GM18517 (cell line): ENCODE measurements around the gene ZNF273.
"Not testable (repeated sequence)": the region's sequence is repeated elsewhere in the genome, so short reads cannot be mapped to it uniquely, and the experiment has no call there.

Source experiments
- ATAC-seq: cut with Tn5 transposase; IDR thresholded peaks from one replicate; pipeline ENCODE4 v1.9.1; 2021; ENCODE audit warnings: mild to moderate bottlenecking, moderate library complexity; ENCODE audit not compliant: unreplicated experiment

ZNF273 gene

DNA sequence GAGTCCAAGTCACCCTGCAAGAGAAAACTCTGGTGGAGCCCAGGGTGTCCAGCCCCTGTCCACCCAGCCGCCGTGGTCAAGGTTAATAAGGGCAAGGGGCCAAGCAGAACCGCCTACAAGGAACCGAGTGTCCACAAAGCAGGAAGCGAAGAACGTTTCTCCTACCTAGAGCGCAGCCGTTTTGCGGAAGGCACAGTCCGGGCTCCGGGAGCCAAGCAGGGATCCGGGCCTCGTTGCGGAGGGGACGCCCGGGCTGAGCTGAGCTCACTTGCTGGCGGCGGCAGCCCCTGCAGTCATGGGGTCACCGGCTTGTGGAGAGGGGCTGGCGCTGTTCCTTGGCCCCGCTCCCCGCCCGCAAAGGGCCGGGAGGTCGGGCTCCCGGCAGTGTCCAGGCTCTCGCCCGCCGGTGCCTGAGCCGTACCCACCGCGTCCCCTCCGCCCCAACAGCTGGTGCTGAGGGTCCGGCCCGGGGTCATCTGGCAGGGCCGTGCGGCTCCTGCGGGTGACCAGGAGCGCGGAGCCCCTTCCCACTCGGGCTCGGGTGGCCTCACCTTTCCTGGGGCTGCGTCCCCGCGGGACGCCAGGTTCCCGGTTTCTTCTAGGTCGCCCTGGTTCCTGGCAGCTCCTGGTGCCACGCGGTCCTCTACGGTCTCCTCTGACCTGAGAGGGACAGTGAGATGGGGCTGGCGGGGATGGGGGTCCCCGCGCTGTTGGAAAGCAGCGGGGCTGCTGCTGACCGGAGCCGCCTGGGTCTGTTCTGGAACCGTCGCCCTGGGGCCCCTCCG, 14.0 kb upstream of the ZNF273 start:
- ATAC-seq, result no peak

DNA sequence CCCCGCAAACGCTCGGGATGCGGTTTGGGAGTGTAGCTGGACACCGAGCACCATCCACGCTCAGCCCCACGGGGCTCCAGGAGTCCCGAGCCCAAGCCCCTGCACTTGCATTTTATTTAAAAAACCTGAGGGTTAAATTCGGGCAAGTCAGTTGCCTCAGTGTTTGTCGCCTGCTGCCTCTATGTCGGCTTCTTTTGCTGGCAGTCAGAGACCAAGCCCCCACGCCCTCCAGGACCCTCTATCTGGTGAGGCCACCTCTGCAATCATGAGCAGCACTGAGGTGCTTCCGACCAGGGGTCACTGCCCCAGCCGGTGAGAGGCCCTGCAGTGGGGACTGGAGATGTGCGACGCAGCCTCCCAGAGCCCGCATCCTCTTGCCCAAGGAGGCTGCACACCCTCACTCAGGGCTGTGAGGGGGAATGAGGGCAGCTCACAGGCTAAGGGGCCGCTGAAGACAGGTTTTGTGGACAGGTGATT, 13.3 kb upstream of the ZNF273 start:
- ATAC-seq, result no peak

DNA sequence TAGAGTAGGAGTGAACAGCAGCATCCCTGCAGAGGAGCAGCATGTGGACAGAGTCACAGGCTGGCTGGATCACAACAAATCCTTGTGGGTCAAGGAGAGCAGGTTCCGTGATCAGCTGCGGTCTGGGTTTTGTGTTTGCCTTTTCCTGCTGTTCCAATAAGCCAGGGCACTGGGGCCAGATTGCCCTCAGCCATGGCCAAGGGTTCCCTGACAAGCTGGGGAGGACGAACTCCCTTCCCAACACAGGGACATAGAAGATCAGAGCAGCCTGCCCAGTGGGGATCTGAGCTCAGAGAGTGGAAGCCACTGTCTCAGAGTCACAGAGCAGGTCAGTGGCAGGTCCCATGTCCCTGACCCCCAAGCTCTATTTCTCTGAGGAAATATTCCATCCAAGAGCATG, 12.8 kb upstream of the ZNF273 start:
- not testable (repeated sequence) for ATAC-seq

DNA sequence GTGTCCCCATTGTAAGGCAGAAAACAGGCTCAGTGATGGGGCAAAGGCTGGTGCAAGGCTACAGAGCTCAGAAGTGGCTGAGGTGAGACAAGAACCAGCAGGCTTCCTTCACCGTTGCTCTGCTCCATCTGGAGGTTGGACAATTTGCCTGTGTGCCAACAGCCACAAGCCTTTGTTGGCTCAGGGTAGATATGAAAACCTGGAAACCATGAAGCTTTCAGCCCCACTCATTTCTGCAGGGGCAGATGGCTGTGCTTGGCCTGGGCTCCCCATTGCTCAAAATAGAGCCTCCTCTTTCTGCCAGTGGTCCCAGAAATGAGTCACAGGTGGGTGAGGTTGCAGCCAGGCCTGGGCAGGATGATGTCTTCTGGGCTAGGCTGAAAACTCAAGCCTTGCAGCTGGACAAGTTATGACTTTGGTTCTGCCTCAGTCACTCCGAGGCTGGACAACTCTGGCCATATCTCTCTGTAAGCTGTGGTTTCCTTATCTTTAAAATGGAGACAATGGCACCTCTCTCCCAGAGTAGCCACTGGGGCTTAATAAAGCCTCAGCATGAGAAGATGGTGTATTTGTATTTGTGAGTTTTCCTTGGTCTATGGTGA, 12.2 kb upstream of the ZNF273 start:
- no peak for ATAC-seq

DNA sequence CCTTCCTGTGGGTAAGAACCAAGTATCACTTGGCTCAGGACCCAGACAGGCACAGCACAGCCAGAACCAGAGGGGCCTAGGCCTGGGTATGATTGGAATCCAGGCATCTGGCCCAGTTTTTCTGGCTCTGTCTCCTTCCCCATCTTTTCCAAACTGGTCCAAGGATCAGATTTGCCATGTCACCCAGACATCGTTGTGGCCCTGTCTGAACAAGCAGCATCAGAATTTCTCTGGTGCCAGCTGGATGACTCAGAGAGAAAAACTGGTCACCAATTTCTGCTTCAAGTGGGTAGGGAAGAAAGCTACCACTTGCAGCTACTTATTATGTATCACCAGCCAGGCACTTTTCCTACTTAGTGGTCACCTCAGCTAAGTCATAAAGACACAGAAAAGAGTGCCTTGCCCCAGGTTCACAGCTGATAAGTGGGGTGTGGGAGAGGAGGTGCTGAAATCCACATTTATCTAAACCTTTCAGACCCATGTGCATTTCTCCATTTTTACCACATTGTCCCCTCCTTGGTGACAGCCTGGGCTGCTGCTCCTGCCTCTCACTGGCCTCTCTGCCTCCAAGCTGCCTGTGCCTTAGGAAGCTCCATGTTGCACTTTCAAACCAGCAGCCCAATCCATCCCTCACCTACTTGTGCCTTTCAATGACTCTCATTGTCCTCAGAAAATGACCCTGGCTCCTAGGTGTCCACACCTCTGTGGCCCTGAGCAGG, 11.6 kb upstream of the ZNF273 start:
- ATAC-seq, result not testable (repeated sequence)

DNA sequence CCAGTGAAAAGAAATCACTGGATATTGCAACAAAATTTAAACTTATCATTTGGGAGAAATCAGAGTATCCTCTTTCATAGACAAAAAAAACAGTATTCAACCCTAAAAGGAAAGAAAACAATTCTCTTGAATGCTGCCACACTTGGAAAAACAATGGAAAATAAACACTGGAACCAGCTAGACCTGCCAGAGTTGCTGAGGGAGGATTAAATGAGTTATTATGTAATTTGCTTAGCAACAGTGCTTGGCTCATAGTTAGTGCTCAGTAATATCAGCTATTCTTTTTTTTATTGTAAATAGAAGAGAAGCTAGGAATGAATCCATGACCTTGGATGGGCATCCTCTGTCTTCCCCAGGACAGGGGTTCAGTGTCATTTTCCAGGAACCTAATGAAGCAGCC, 11.0 kb upstream of the ZNF273 start:
- ATAC-seq, result no peak

DNA sequence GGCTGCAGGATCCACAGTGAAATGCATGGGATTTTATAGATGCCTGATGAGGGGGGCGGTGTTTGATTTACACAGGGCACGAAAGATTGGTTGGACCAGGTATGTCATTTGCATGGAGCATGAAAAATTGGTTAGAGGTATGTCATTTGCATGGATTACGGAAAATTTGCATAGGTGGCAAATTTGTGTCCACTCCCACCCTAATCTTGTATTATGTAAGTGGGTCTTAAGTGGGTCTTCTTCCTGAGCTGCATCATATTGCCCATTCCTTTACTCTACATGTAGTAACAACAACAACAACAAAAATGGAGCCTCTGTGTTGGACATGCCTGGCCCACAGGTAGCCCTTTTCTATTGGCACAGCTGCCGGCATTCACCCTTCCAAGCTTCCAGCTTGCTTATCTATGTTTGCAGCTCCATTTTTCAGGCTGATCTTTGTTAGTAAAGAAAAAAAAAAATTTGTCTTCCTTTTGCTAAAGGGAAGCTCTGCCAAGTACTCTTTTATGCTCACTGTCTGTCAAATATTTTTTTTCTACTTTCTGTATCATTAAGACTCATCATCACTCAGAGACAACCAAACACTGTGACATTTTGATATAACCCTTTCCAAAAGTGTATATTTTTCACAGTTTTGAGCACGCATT, 10.3 kb upstream of the ZNF273 start:
- no peak for ATAC-seq

DNA sequence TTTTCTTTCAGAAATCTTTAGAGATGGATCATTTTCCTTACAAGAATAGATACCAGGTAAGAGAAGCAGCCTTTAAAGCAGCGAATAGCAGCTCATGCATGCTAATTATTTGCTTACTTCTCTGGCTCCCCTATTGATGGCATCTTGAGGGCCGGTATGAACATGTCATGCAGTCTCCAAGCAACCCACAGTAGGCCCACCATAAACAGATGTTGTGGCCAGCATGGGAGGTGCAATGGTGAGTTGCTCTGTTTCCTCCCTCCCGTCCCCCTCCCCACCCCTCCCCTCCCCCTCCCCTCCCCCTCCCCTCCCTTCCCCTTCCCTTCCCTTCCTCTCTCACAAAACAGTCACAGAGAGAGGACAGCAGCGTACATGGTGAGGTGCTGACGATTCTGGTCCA, 9.7 kb upstream of the ZNF273 start:
- no peak for ATAC-seq

DNA sequence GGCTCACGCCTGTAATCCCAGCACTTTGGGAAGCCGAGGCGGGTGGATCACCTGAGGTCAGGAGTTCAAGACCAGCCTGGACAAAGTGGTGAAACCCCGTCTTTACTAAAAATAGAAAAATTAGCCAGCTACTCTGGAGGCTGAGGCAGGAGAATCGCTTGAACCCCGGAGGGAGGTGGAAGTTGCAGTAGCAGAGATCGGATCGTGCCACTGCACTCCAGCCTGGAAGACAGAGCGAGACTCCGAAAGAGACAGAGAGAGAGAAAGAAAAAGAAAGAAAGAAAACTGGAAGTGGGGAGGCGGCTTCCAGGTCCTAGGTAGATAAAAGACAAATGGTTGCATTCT, 640 bp upstream of the ZNF273 start:
- ATAC-seq, result not testable (repeated sequence)

DNA sequence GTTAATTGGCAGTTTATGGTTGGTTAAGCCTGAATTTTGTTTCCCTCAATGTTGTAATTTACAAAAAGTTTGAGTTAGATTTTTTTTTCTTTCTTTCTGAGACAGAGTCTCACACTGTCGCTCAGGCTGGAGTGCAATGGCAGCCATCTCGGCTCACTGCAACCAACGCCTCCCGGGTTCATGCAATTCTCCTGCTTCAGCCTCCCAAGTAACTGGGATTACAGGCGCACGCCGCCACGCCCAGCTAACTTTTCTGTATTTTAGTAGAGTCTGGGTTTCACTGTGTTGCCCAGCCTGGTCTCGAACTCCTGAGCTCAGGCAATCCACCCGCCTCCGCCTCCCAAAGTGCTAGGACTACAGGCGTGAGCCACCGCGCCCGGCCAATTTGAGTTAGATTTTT, 935 bp downstream of the ZNF273 start:
- no peak for ATAC-seq

DNA sequence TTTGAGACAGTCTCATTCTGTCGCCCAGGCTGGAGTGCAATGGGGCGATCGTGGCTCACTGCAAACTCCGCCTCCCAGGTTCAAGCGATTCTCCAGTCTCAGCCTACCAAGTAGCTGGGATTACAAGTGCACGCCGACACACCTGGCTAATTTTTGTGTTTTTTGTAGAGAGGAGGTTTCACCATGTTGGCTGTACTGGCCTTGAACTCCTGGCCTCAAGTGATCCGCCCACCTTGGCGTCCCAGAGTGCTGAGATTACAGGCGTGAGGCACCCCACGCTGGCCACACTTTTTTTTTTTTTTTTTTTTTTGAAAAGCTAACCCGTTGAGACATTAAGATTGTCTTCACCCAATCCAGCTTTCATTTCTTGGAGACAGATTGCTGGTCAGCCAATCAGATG, 2.1 kb downstream of the ZNF273 start:
- ATAC-seq, result no peak

DNA sequence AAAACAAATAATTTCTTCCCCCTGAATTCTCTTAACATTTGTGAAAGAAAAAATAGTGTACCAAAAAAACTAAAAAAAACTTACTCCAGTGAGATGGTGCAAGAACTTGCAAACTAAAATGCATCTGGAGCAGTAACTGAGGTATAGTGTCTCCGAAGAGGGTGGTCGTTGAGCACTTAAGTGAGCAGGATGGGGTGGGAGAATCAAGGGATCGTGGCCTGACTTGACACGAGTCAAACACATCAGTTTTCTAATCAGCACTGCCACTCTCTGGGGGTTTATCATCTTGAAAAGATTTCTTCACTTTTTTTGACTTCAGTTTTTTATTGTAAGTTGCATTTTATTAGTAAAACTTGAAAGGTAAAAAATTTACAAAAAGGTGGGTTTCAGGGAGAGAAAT, 2.5 kb downstream of the ZNF273 start:
- no peak for ATAC-seq

DNA sequence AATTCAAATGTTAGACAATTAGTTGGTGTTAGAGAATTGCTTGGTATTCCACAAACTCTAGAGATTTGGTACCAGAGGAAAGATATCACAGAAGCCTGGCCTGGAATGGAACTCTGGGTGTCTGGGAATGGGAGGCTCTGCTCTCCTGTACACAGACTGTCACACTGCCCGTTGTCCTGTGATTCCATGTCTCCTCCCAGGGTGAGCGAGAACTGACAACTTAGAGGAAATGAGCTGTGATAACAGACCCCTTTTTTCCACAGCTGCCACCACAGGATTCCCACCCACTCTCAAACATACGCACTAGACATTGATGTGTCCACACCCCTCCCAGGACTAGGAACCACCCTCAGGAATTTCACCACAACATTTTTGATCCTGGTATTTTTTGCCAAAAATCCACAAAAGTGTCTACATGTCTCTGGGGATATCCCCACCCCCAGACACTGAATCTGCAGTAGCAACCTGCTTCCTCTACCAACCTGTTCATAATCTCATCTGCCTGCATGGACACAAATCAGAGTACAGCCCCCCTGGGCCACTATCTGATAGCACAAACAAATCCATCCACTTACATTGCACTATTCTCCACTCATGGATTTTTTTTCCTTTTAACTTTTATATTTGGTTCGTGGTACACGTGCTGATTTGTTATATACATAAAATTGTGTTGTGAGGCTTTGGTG, 4.7 kb downstream of the ZNF273 start:
- ATAC-seq, result no peak

DNA sequence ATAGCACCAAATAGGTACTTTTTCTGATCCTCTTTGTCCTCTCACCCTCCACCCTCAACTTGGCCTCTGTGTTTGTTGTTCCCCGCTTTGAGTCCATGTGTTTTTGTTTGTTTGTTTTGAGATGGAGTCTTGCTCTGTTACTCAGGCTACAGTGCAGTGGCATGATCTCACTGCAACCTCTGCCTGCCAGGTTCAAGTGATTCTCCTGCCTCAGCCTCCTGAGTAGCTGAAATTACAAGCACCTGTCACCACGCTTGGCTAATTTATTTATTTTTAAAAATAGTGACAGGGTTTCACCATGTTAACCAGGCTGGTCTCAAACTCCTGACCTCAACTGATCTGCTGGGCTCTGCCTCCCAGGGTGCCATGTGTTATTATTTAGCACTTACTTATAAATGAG, 5.3 kb downstream of the ZNF273 start:
- ATAC-seq, result no peak

DNA sequence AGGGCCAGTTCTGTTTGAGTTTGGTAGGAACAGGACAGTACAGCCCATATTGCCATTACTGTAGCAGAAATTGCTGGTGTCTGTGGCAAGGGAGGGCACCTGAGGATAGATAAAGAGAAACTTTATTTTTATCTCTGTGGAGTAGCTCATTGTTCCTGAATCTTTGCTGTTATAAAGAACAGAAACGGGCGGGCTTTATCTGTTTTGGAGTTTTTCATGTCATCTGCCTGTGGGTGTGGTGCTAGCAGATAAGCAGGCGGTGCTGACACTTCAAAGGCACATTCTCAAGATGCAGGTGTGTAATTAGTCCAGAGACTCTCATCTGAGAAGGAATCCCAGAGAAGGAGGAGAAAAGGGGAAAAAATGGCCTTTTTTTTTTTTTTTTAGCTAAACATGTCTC, 11.5 kb downstream of the ZNF273 start:
- no peak for ATAC-seq

DNA sequence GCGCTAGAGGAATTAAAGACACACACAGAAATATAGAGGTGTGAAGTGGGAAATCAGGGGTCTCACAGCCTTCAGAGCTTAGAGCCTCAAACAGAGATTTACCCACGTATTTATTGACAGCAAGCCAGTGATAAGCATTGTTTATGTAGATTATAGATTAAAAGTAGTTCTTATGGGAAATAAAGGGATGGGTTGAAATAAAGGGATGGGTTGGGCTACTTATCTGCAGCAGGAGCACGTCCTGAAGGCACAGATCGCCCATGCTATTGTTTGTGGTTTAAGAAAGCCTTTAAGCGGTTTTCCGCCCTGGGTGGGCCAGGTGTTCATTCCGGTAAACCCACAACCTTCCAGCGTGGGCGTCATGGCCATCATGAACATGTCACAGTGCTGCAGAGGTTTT, 12.2 kb downstream of the ZNF273 start:
- ATAC-seq, result not testable (repeated sequence)

DNA sequence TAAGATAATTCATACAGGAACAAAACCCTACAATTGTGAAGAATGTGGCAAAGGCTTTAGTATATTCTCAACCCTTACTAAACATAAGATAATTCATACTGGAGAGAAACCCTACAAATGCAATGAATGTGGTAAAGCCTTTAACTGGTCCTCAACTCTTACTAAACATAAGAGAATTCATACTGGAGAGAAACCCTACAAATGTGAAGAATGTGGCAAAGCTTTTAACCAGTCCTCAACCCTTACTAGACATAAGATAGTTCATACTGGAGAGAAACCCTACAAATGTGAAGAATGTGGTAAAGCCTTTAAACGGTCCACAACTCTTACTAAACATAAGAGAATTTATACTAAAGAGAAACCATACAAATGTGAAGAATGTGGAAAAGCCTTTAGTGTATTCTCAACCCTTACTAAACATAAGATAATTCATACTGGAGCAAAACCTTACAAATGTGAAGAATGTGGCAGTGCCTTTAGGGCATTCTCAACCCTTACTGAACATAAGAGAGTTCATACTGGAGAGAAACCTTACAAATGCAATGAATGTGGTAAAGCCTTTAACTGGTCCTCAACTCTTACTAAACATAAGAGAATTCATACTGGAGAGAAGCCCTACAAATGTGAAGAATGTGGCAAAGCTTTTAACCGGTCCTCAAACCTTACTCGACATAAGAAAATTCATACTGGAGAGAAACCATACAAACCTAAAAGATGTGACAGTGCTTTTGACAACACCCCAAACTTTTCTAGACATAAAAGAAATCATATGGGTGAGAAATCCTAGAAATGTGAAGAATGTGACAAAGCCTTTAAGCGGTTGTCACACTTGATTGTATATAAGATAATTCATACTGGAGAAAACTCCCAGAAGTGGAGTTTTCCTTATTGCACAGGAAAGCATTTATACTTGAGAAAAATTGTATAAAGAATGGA, 25.4 kb downstream of the ZNF273 start:
- ATAC-seq, result not testable (repeated sequence)

DNA sequence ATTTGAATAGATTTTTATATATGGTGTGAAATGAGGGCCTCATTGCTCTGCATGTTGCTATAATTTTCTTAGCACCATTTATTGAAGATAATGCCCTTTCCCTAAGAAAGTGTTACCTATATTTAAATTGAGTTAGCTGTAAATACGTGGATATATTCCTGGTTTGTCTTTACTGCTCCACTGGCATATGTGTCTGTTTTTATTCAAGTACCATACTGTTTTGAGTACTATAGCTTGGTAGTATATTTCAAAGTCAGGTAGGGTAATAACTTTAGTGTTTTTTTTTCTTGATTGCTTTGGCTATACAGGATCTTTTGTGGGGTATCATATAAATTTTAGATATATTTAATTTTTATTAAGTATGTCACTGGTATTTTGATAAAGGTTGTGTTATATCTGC, 31.4 kb downstream of the ZNF273 start:
- ATAC-seq, result no peak

DNA sequence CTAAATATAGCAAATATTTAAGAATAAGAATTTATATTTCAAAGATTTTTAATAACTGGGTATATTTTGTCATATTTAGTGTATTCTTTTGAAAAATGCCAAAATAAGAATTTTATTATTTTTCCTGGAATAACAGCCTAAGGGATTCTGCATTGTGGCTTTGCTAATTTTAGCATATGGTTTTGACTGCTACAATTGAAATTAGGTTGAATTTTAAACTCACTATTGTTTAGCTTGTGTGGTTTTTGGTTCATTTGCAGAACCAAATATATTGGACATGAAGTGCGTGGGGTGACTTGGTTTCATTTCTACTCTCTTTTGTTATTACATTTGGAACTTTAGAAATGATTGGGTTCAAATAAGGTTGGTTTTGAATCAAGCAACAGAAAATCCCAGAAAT, 35.5 kb downstream of the ZNF273 start:
- no peak for ATAC-seq

DNA sequence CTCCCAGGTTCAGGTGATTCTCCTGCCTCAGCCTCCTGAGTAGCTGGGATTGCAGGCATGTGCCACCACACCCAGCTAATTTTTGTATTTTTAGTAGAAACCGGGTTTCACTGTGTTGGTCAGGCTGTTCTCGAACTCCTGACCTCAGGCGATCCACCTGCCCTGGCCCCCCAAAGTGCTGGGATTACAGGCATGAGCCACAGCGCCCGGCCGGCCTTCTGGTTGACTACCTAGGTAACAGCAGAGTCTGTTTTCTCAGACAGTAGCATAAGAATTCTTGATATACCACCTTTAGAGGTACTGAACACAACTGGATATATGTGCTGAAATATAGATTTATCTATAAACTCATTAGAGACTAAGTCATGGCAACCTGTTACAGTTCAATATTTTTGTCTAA, 36.9 kb downstream of the ZNF273 start:
- ATAC-seq, result not testable (repeated sequence)
